DND-41 (cell line): ENCODE measurements around the gene CISD3.

ENCODE experiments used
- ATAC-seq: fragments of 200-7000 bp; cut with Tn5 transposase; 3 replicates; pipeline ENCODE4 v1.9.1; 2021; ENCODE audit warnings: low read depth; ENCODE audit not compliant: insufficient read depth
- DNase-seq: peaks from one replicate; pipeline ENCODE4 v3.0.0-alpha.2; 2020
- H2AFZ ChIP-seq: 2 replicates; pipeline ENCODE4 v1.6.0; 2012; ENCODE audit warnings: low read depth, low read length
- H3K27ac ChIP-seq: 2 replicates; pipeline ENCODE4 v1.5.1; 2012; ENCODE audit warnings: low read length, inconsistent platforms
- H3K27me3 ChIP-seq: fragments of 200-600 bp; sonication (generic); 2 replicates; pipeline ENCODE4 v1.6.0; 2012; ENCODE audit warnings: low read length, mild to moderate bottlenecking, inconsistent platforms; ENCODE audit not compliant: insufficient read depth, poor library complexity
- H3K36me3 ChIP-seq: 2 replicates; pipeline ENCODE4 v1.5.1; 2012; ENCODE audit warnings: low read length, inconsistent platforms; ENCODE audit not compliant: insufficient read depth
- H3K4me1 ChIP-seq: 2 replicates; pipeline ENCODE4 v1.5.1; 2012; ENCODE audit warnings: mild to moderate bottlenecking, low read length; ENCODE audit not compliant: insufficient read depth
- H3K4me2 ChIP-seq: 2 replicates; pipeline ENCODE4 v1.6.0; 2012; ENCODE audit warnings: mild to moderate bottlenecking, moderate library complexity, low read length, inconsistent platforms; ENCODE audit not compliant: insufficient read depth
- H3K4me3 ChIP-seq, 2 experiments: fragments of 200-600 bp in 1 of 2; shearing (Covaris generic) in 1 of 2; 2 replicates each; pipeline ENCODE4 v1.5.1; 2012 to 2016; ENCODE audit warnings: inconsistent platforms in 2 of 2, low read length in 2 of 2, mild to moderate bottlenecking in 2 of 2, low read depth in 1 of 2, moderate library complexity in 1 of 2
- H3K79me2 ChIP-seq: 2 replicates; pipeline ENCODE4 v1.6.0; 2012; ENCODE audit warnings: low read length, inconsistent platforms; ENCODE audit not compliant: insufficient read depth
- H3K9ac ChIP-seq: 2 replicates; pipeline ENCODE4 v1.6.0; 2012; ENCODE audit warnings: low read depth, mild to moderate bottlenecking, inconsistent platforms, low read length, moderate library complexity
- H3K9me3 ChIP-seq: 2 replicates; pipeline ENCODE4 v1.5.1; 2012; ENCODE audit warnings: low read length, moderate library complexity, mild to moderate bottlenecking, inconsistent platforms; ENCODE audit not compliant: insufficient read depth, severe bottlenecking
- H4K20me1 ChIP-seq: 2 replicates; pipeline ENCODE4 v1.6.0; 2012; ENCODE audit warnings: low read length; ENCODE audit not compliant: insufficient read depth
- CTCF ChIP-seq: IDR thresholded peaks from 2 replicates; pipeline ENCODE4 v1.5.1; 2012; ENCODE audit warnings: borderline replicate concordance, low read length, moderate library complexity, mild to moderate bottlenecking; ENCODE audit not compliant: poor library complexity, severe bottlenecking; ENCODE audit errors: extremely low read depth
- EZH2 ChIP-seq: IDR thresholded peaks from 3 replicates; pipeline ENCODE4 v1.6.1; 2012; ENCODE audit warnings: borderline replicate concordance, low read depth, mild to moderate bottlenecking, moderate library complexity, low read length, inconsistent platforms; ENCODE audit not compliant: severe bottlenecking

Gene CISD3

GRCh38 chr17:38711792-38712571 lies 18.2 kb upstream of the CISD3 start:
- DNase-seq (no peak), ATAC-seq (no peak)
- H3K4me3 ChIP-seq: no peak overlapping the region
- TF ChIP-seq CTCF (no peak), EZH2 (no peak)
- H3K27ac ChIP-seq: no peak overlapping the region
- H3K9me3 ChIP-seq: no peaks in the 10 kb centered on the region
- no peak overlapping the region for H3K9ac ChIP-seq
- peaks cover 30% of the 10 kb centered on the region; the same call in 1 of the 2 replicates for H4K20me1 ChIP-seq
- no peak overlapping the region for H3K4me2 ChIP-seq
- no peaks in the 10 kb centered on the region for H3K27me3 ChIP-seq
- H3K4me1 ChIP-seq: peaks cover 11% of the 10 kb centered on the region
- peaks cover 97% of the 10 kb centered on the region for H3K36me3 ChIP-seq
- H2AFZ ChIP-seq: no peak overlapping the region
- peaks cover 31% of the 10 kb centered on the region for H3K79me2 ChIP-seq

- no peak for TF ChIP-seq CTCF
- TF ChIP-seq EZH2: no peak
- Histone ChIP-seq H3K27ac (no peak overlapping the region), H3K36me3 (peaks cover 97% of the 10 kb centered on the region), H3K4me3 (no peak overlapping the region), H3K4me1 (peaks cover 4% of the 10 kb centered on the region), H3K9me3 (no peaks in the 10 kb centered on the region), H4K20me1 (peaks cover 24% of the 10 kb centered on the region; the same call in 1 of the 2 replicates), H3K79me2 (peaks cover 25% of the 10 kb centered on the region), H3K9ac (no peak overlapping the region), H3K27me3 (no peaks in the 10 kb centered on the region), H3K4me2 (no peak overlapping the region), H2AFZ (no peak overlapping the region)
- ATAC-seq (no peak), DNase-seq (no peak)
These were observed 17.5 kb upstream of the CISD3 start for GRCh38 chr17:38712593-38712992.

GRCh38 chr17:38713456-38714075 lies 16.6 kb upstream of the CISD3 start:
- H4K20me1 ChIP-seq: peaks cover 16% of the 10 kb centered on the region; the same call in 1 of the 2 replicates
- H3K27ac ChIP-seq: no peak overlapping the region
- no peaks in the 10 kb centered on the region for H3K4me1 ChIP-seq
- no peak for ATAC-seq
- H3K4me3 ChIP-seq: no peak overlapping the region
- no peaks in the 10 kb centered on the region for H3K27me3 ChIP-seq
- H3K9ac ChIP-seq: no peak overlapping the region
- H3K9me3 ChIP-seq: no peaks in the 10 kb centered on the region
- H2AFZ ChIP-seq: no peak overlapping the region
- TF ChIP-seq CTCF (no peak), EZH2 (no peak)
- no peak for DNase-seq
- H3K79me2 ChIP-seq: peaks cover 16% of the 10 kb centered on the region
- no peak overlapping the region for H3K4me2 ChIP-seq
- H3K36me3 ChIP-seq: peaks cover 95% of the 10 kb centered on the region
